Measurements from ENCODE around the gene TMEM151B.

DNA sequence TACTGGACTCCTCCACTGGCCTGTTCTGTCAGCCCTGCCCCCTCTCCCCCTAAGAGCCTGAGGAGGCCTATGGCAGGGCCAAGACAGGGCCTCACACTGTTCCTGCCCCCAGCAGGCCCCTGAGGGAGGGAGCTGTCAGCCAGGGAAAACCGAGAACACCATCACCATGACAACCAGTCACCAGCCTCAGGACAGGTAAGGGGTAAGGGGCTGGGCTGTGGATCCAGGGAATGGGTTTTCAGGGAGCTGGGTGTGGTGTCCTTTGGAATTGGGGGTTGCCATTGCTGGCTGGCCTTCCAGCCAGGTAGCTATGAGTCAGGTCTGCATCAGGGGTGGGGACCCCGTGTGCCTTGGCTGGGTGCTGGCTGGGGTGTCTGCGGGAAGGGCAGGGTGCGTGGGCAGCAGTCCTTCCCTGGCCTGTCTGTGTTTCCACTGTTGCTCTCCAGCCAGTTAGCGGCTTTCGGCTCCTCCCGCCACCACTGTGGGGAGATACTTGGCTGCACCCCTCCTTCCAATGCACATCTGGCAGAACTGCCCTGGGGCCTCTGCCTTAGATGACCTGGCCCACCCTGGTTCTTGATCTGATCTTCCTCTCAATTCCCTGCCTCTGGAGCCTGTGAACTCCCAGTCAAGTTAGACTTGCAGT lies 43.0 kb upstream of the TMEM151B start:
- TF ChIP-seq POLR2A (IDR thresholded peaks at IDR 0.05; ENCODE audit: low read length) (no peak), GATA1 (IDR thresholded peaks at IDR 0.05; ENCODE audit: low read depth, low read length) (no peak)

Measured in erythroblast (primary cell).